HL-60 (cell line): ENCODE measurements around the gene APEH.

Experiments used
- DNase-seq, 2 experiments: peaks; one replicate each; pipeline ENCODE4 v3.0.0-alpha.2; 2010 to 2020; ENCODE audit warnings: low read depth in 1 of 2, low spot score in 1 of 2
- H3K27ac ChIP-seq: fragments of 250-450 bp; sonication (Bioruptor Pico); replicated peaks from 2 replicates; pipeline ENCODE4 v1.5.1; 2020; ENCODE audit warnings: mild to moderate bottlenecking, moderate library complexity
- H3K27me3 ChIP-seq: fragments of 250-450 bp; sonication (Bioruptor Pico); 2 replicates; pipeline ENCODE4 v1.5.1; 2021; ENCODE audit warnings: mild to moderate bottlenecking, moderate library complexity; ENCODE audit not compliant: insufficient read depth, poor library complexity, severe bottlenecking
- H3K4me3 ChIP-seq: replicated peaks from 2 replicates; pipeline ENCODE4 v1.5.1; 2011; ENCODE audit warnings: mild to moderate bottlenecking, control low read depth, low read length; ENCODE audit not compliant: insufficient read depth
- CTCF ChIP-seq: IDR thresholded peaks from one replicate; pipeline ENCODE4 v1.5.1; 2011; ENCODE audit warnings: low read length, control low read depth, inconsistent platforms; ENCODE audit not compliant: insufficient read depth
- GABPA ChIP-seq: IDR thresholded peaks from 2 replicates; pipeline ENCODE4 v1.6.1; 2012; ENCODE audit warnings: low read depth
- POLR2AphosphoS5 ChIP-seq: IDR thresholded peaks from 2 replicates; pipeline ENCODE4 v1.6.1; 2012; ENCODE audit warnings: low read depth
- REST ChIP-seq: IDR thresholded peaks from 2 replicates; pipeline ENCODE4 v1.6.1; 2012; ENCODE audit warnings: low read depth; ENCODE audit not compliant: insufficient replicate concordance
- SPI1 ChIP-seq: IDR thresholded peaks from 2 replicates; pipeline ENCODE4 v1.6.1; 2012; ENCODE audit warnings: low read depth, mild to moderate bottlenecking, borderline replicate concordance

APEH gene

GRCh38 chr3:49663831-49664230 lies 10.3 kb upstream of the APEH start:
- Histone ChIP-seq H3K27me3 (no peaks in the 10 kb centered on the region), H3K4me3 (no peak overlapping the region), H3K27ac (no peak overlapping the region)
- TF ChIP-seq SPI1 (no peak), REST (no peak), CTCF (no peak), POLR2AphosphoS5 (no peak), GABPA (no peak)
- no peak for DNase-seq

- DNase-seq: no peak
- TF ChIP-seq REST: no peak
- no peak for TF ChIP-seq POLR2AphosphoS5
- TF ChIP-seq GABPA: no peak
- TF ChIP-seq CTCF: no peak
- no peak for TF ChIP-seq SPI1
- Histone ChIP-seq H3K4me3 (no peak overlapping the region), H3K27me3 (no peaks in the 10 kb centered on the region), H3K27ac (no peak overlapping the region)
Measured at GRCh38 chr3:49664300-49664699, 9.9 kb upstream of the APEH start.

GRCh38 chr3:49665822-49666519 lies 8.2 kb upstream of the APEH start:
- H3K27ac ChIP-seq: no peak overlapping the region
- DNase-seq: no peak
- no peak overlapping the region for H3K4me3 ChIP-seq
- no peaks in the 10 kb centered on the region for H3K27me3 ChIP-seq
- TF ChIP-seq POLR2AphosphoS5 (no peak), SPI1 (no peak), CTCF (no peak), GABPA (no peak), REST (no peak)
